GM19468 (cell line): ENCODE data around the gene IL2RA.

Experiments
- ATAC-seq: cut with Tn5 transposase; IDR thresholded peaks from one replicate; pipeline ENCODE4 v1.9.1; 2021; ENCODE audit warnings: mild to moderate bottlenecking, moderate library complexity, moderate number of reproducible peaks; ENCODE audit not compliant: unreplicated experiment; ENCODE audit errors: extremely low read depth

IL2RA gene

GRCh38 chr10:6061056-6061455 is 1.1 kb downstream of the IL2RA start:
- ATAC-seq, result no peak

DNA sequence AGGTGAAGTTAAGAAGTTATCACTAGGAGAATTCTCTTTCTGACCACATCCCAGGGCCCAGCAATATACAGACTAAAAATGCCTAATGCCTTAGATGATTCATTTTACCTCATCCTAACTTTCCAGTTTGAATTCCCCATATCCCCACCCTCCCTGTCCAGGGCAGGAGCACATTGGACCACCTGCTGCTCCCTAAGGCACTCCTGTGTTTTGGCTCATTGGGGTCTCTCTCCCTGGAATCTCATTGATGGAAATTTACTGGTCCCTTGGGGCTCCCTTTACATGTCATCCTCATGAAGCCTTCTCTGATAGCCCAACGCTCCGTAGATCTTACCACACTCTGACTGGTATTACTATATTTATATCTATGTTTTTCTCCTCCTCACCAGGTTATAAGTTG is 2.7 kb downstream of the IL2RA start:
- no peak for ATAC-seq

DNA sequence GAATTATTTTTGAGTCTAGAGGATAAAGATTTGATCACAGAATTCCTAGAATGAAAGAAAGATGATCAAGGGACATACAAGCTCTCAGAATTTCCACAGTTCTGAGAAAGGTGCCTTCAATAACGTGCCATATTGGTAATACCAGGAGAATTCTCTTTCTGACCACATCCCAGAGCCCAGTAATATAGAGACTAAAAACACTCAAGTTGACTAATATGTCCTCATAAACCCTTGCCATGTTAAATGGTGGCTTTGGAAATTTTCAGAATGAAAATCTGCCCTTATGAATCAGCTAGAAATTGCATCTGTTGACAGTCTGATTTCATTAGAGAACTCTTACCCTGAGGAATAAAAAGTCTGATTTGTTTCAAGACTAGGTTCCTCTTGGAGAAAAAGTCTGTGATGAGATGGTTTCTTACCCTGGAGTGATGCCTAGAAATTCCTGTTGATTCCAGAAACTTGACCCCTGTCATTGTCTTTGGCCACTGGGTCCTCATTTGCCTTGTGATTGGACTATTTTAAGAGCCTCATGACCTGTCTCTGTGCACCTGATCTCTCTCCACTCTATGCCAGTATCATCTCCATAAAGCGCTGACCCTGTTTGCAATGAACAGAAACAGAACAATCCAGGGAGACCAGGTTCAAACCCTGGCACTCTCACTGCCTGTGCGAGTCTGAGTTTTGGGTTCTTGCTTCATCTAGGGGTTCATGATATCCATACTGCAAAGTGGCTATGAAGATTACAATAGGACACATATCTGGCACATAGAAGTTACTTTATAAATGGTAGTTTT is 3.3 kb downstream of the IL2RA start:
- ATAC-seq, result no peak

DNA sequence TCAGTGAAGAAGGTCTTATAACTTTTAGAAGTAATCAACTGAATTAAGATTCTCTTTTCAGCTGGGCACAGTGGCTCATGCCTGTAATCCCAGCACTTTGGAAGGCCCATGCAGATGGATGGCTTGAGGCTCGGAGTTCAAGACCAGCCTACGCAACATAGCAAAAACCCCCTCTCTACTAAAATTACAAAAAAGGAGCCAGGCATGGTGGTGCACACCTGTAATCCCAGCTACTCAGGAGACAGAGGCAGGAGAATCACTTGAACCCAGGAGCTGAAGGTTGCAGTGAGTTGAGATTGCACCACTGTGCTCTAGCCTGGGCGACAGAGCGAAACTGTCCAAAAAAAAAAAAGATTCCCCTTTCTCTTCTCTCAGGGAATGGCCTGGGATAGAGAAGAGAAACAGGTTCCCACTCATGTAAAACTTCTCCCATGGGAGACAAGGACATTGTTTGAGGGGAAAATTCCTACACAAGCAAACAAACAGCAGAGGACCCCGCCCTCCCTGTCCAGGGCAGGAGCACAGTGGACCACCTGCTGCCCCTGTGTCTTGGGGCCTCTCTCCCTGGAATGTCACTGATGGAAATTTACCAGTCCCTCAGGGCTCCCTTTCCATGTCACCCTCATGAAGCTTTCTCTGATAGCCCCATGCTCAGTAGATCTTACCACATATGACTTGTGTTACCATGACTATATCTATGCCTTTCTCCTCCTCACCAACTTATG is 5.6 kb downstream of the IL2RA start:
- ATAC-seq, result no peak

- no peak for ATAC-seq
Observed at GRCh38 chr10:6055929-6056328, 6.2 kb downstream of the IL2RA start.

GRCh38 chr10:6054884-6055283 is 7.3 kb downstream of the IL2RA start:
- no peak for ATAC-seq

- no peak for ATAC-seq
Observed at GRCh38 chr10:6053816-6054631, 8.1 kb downstream of the IL2RA start.

DNA sequence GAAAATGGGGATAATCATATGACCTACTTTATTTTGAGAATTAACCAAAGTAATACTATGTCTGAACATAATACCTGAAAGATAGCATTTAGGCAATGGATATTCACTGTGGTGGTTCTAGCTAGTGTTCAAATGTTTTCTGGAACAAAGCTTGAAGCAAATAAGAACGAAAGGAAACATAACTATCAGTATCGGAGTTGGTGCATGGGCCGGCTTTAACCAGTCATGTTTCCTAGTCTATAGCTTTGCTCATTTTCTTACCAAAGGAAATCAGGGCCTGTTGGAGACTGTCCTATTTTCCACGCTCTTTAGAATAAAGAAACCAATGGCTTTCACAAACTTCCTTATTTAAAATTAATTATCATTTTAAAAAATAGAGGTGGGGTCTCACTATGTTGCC is 8.9 kb downstream of the IL2RA start:
- no peak for ATAC-seq

- no peak for ATAC-seq
Observed at GRCh38 chr10:6052247-6053221, 9.6 kb downstream of the IL2RA start.

DNA sequence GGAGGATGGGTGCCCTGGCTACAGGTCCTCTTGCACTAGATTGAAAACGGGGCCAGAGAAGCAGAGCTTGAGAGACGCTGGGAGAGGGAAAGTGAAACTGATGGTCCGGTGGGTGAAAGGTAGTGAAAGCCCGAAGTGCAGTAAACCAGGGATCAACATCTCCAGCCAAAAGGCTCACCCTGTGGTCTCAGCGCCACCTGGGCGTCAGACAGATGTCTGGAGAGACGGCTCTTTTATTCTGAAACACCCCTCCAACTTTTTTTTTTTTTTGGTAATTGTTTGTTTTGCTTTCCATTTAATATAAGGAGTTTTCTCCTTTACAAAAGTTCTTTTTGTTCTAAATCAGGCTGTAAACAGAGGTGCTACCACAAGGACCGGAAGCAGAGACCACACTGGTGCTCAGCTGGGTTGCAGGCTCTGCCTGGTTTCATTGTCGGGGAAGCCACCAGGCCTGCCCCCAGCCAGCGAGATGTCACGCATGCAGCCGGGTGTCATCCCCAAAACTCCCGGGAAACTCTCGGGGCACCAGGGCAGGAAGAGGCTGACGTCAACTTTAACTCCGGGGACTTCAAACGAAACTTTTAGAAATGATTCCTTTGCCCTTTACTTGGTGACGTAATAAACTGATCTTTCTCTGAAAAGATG is 11.2 kb downstream of the IL2RA start:
- ATAC-seq, result peak; percentile 65

GRCh38 chr10:6049031-6049400 is 13.2 kb downstream of the IL2RA start:
- no peak for ATAC-seq

- no peak for ATAC-seq
Observed at GRCh38 chr10:6048281-6049030, 13.7 kb downstream of the IL2RA start.

GRCh38 chr10:6047847-6048246 is 14.3 kb downstream of the IL2RA start:
- ATAC-seq, result no peak

GRCh38 chr10:6046773-6047611 is 15.2 kb downstream of the IL2RA start:
- ATAC-seq, result no peak

DNA sequence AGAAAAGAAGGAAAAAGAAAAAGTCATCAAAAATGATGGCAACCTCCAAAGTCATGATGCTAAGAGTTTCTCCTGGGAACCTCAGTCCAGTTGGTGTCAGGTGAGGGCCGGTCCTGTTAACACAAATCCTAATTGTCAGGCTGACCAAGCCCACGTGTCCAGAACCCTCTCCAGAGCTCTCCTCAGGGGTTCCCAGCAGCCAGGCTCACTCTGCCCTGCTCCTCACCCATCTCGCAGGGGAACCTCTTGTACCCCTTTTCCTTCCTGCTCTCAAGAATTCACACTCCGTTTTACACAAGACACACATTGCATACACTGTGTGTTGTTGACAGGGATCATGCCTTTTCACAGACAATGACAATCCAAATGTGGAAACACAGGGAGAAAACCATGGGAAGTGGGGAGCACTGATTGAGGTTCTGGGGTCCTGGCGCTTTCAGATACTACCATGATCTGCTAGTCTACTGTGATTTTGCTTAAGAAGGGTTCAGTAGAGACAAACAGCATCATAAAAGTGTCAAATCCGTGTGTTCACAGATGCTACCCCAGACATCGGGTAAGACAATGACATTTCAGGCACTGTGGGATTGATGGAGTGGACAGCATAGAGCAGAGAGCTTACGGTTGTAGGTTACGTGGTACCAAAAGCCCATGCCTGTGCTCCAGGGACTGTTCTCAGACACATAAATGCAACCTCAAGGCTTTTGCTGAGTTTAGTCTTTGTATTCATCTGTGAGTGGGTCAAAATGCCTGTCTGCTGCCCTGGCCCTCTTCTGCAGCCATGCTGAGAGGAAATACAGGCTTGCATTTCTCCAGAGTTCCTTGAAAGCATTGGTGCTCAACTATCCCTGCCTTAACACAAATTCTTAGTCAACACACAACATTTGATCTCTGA is 16.0 kb downstream of the IL2RA start:
- ATAC-seq, result no peak

DNA sequence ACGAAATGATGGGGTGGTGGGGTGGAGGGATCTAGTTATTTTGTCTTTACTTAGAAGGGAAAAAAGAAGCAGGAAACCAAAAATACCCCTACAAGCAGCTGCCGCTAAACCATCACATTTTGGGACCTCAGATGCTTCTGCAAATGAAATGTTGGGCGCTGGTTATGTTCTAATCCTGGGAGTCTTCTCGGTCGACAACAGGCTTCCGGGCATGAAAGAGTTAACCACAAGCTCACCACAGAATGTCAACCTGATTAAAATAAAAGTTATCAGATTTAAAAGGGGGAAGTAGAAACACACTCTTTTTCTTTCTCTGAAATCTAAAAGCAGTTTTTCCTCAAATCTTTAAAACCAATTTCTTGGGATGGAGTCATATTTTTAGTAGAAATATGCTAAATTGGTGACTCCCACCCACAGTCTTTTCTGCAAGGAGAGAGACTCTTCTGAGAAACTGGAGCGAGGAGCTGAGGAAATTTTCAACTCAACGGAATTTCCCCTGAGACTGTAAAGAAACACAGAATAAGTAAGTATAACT is 16.8 kb downstream of the IL2RA start:
- no peak for ATAC-seq
